Forelimb muscle (tissue), 1 donor: Measurements from ENCODE around the gene NOTCH1. TPM values are rescaled to one million over a fixed set of nuclear protein-coding genes. Genes with fewer than 3 reads are reported as not detected.
"Not testable (repeated sequence)": the region's sequence is repeated elsewhere in the genome, so short reads cannot be mapped to it uniquely, and the experiment has no call there.

ENCODE experiments used
- DNase-seq: peaks from one replicate; pipeline ENCODE4 v3.0.0-alpha.2; 2013; ENCODE audit warnings: low read depth
- polyA plus RNA-seq: library from polyadenylated mRNA; unstranded; fragments of 120-200 nt; gene quantifications from one replicate; pipeline ENCODE4 v1.2.1, GENCODE V29; 2013; ENCODE audit not compliant: insufficient read length

The NOTCH1 gene
- 24.8 TPM for polyA plus RNA-seq

DNA sequence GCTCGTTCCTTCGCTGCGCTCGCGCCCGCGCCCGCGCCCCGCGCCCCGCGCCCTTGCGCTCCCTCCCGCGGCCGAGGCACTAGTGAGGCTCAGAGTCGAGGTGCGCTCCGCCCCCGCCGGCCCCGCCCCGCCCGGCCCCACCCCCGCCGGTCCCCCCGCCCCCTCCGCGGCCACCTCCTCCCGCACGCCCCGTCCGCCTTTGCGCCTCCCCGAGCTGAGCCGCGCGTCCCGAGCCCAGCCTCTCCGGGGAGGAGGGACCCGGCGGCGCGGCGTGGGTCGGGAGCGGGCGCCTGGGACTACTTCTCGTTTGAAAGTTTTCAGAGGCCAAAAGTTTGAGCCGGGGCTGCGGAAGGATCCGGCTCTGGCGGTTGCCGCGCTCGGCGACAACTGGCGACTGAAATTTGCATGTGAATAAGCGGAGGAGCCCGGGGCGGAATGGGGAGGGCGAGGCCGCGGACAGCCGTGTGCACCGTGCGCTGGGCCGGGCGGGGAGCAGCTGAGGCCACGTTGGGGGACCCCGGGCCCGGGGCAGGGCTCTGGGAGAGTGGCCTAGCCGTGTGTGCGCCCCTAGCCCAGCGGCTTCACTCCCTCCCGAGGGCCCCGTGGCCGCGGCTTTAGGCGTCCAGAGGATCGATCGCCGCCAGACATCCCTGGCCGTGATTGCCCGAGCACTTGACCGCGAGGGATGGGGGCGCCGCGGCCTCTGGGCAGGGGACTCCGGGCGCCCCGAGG is at the start of gene NOTCH1:
NOTCH1 (minus strand) TSS at position 84 of the 732 bp plus-strand sequence. CDS start 262 bp downstream, outside the sequence.
- no peak for DNase-seq

DNA sequence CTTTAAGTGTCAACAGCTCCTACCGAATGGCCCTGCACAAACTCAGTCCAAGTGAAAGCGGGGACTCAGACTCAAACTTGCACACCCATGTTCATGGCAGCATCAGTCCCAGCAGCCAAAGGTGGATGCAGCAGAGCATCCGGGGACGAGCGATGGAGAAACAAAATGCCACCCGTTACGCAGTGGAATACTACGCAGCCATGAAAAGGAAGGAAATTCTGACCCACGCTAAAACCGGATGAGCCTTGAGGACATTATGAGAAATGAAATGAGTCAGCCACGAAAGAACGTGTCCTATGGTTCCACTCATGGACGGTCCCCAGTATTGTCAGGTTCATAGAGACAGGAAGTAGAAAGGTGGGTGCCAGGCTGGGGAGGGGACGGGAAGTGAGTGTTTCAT is 48.6 kb upstream of the NOTCH1 start:
- no peak for DNase-seq

DNA sequence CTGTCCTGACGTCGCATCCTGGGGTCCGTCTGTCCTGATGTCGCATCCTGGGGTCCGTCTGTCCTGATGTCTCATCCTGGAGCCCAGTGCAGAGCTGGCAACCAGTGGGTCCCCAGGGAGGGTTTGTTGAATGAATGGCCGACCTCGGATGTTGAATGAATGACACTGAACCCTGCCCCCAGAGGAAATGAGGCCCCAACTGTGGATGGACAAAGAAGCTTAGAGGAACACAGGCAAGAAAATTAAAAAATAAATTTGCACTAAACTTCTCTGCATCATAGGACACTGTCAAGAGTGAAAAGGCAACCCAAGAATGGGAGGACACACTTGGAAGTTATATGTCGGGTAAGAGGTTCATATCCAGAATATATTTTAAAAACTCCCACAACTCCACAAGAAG is 47.7 kb upstream of the NOTCH1 start:
- no peak for DNase-seq

DNA sequence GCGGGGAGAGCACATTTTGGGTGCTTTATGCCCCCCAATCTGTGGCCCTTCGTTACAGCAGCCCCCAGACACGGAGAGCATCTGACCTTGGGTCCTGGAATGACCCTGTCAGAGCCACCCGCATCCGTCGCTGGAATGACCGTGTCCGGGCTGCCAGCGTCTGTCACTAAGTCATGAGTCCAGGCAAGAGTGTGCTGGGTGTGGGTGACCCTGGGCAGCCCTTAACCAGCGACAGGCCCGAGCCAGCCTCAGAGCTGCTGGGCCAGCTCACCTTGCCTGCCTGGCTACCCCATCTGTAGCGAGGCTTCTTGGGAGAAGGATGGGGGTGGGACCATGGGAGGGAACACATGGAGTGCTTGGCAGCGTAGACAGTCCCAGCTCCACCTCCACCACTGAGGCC is 46.8 kb upstream of the NOTCH1 start:
- no peak for DNase-seq

DNA sequence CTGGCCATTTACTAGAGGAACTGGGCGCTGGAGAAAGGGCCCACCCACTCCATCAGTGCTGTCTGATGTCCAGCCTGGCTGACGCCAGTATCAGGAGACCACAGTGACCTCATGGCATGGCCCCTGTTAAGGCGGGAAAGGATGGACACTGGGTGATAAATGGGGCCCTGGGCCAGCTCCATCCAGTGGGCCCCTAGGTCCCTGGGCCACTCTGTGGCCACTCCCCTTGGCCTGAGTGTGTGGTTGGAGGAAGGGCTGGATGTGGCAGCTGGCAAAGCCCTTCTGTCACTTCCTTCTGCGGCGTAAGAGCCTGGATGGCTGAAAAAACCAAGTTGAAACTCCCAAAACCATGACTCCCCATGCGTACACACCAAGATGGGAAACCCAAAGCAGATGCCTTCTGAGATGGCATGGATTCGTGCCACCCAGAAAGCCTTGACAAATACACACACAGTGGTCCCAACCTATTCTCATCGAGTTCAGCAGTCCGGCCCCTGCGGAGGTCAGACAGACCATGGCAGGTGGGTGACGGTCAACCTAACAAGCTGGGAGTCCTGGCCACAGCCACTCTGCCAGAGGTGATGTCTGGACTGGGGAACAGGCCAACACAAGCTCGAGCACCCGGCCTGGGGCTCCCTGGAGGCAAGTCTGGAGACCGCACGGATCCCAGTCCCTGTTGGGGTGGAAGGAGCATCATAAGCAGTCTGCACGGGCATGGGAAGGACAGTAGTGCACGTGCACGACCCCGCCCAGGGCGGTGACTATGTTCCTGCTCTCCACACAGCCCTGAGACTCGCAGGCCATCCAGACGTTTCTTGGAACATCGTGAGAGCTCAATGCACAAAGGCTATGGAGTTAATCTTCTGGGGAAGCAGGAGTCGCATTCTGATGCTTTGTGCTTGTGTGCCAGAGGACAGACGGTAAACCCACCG is 45.2 kb upstream of the NOTCH1 start:
- DNase-seq: no peak

DNA sequence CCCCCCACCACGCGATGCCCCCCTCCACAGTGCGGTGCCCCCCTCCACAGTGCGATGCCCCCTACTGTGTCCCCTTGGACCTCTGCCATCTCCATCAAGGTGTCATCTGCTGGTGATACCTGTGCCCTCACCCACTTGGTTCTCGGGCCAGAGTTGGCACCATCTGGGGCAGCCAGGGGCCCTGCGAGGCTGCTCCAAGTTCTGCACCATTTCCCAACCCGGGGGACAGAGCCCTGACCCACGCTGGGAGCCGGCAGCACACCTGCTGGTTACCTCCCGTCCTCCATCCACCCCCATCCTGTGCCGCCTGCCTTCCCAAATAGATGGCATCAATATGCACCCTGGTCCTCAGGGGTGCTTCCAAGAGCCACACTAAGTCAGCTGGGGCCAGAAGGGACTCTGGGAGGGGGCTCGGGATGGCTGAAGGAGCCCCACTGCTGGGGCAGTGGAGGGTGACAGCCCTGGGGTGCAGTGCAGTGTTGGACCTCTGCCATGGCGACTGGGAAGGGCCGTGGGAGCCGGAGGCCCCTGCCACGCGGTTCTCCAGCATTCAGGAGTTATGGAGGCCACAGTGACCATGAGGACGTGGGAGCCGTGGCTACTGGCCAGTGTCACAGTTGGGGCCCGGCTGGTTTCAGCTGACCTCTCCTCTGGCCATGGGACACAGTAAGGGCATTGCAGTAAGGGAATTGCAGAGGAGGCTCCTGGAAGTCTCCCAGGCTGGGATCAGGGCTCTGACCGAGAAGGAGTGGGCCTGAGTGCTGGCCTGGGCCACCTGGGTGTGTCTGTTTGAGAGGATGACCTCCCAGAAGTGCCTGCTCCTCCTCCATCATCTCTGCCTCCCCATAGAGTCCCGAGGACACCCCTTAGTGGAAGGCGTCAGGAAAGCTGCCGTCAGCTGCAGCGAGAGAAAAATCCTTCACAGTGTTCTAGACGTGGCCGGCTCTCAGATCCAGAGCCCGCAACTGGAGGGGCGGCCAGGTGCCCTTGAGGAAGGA is 44.2 kb upstream of the NOTCH1 start:
- DNase-seq: no peak

DNA sequence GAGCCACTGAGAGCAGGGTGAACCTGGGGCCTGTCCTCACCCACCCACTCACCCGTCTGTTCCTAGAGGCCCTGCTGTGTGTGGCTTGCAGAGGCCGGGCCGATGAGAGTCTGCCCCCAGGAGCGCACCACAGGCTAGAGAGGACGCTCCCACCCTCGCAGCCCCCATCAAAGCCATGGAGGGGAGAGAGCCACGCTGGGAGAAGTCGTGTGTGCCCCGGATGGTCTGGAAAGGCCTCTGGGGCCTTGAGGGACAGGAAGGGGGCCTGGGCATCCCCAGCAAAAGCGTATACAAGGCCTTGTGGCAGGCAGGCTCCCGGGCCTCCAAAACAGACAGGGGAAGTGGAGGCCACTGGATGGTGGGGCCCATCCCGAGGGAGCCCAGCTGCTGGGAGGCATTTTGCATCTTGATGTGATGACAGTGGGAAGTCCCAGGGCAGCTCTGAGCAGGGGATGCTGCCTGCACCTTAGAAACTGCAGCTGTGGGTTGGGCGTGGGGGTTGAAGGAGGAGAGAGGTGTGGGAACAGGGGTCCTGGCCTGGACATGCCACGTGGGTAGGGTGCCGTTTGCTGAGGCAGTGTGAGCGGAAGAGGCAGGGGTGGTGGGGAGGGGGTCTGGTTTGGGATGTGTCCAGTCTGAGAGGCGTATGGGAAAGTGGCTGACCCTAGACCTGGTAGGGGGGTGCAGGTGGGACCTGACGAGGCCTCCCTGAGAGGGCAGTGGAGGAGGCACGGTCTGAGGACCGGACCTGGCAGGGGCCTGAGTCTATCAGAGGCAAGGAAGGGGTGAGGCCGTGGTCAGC is 43.0 kb upstream of the NOTCH1 start:
- no peak for DNase-seq

DNA sequence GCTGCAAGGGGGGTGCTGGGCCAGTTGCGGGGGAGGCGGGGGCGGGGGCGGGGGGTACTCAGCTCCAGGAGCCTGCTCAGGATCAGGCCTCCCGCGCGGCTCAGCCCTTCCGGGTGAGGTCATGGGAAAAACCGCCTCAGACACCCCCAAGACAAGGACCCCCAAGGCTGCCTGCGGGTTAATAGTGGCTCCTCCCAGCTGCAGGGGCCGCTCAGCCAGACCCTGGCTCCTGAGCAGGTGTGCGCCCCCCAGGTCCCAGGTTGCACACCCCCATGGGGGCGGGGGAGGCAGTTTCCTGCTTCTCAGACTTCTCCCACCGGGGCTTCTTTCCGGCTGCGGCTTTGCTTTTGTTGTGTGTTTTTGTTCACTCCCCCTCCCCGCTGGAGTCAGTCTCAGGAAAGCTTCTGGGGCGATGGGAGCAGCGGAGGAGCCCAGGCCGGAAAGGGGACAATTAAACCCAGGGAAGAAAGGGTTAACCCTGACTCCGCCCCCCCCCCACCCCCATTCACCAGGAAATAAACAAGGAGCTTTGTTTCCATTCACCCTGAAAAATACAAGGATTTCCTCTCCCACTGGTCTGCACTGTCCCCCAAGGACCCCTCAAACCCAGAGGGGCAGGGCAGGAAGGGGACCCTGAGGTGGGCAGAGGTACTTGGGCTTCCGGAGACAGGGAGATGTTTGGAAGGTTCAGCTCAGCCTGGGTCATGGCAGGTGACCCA is 42.3 kb upstream of the NOTCH1 start:
- no peak for DNase-seq

DNA sequence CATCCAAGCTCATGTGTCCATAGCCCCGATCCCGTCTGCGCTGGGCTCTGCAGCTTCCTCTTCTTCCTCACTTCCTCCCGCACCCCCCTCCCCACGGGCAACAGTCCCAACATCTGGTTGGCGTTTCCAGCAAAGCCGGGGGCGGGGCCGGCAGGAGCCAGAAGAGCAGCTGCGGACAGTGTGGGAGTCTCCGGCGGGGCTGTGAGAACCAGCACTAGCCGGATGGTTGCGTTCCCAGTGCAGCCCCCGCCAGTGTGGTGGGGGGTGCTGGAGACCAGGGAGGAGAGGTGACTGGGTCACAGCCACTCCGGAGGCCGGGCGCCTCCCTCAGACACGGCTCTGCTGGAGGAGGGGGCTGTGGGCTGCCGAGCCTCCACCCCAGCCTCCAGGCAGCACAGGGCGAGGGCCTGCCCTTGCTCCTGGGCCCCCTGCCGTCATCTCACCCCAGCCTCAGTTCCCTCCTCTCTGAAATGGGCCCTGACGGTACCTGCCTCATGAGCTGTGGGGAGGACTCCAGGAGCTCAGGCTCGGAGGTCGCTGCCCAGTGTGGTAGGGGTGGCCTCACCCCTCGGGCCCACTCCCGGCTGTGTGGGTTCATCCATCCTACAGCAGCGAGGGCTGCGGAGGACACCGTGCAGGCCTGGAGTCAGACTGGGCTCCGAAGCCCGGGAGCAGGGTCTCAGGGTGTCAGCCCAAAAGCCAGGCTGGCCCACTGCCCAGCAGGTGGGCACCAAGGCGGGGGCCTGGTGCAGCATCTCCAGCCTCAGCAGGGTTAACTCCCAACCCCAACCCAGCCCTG is 41.5 kb upstream of the NOTCH1 start:
- peak; percentile 70 for DNase-seq

DNA sequence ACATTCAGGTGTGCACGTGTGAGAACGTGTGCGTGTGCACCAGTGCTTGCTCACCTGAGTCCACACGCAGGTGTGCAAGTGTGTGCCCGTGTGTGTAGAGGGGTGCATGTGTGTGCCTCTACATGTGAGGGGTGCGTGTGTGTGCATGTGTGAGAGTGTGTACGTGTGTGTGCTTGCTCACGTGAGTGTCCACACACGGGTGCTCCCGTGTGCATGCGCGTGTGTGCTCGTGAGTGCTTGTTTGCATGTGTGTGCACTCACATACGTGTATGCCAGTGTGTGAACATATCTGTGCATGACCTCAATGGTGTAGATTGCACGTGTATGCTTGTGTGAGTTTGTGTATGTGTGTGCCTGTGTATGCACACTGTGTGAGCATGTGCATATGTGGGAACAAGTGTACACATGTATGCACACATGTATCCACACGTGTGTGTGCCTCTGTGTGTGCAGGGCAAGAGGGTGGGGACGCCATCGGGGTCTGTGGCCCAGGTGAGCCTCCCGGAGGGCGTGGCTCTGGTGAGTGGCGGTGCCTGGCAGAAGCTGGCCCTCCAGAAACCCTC is 40.6 kb upstream of the NOTCH1 start:
- no peak for DNase-seq

DNA sequence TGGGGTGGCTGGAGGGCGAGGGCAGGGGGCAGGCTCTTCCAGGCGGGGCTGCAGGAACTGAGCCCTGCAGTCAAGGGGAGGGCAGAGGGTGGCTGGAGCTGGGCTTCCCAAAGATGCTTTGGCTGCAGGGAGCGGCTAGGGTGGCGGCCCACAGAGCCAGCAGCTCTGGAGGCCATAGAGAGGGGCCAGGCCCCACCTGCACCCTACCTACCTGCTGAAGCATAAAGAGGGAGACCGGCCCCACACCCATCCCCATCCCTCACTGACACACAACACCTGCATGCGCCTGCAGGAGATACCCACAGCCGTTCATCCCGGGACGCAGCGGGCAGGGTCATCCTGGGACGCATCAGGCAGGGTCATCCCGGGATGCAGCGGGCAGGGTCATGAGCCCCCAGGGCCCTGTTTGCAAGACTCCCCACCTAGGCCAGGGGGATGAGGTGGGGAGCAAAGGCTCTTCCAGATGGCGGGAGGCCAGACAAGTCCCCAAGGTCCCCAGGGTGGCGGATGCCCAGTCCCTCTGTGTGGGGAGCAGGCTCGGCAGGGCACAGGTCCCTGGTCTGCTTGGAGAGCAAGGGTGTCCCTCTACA is 39.8 kb upstream of the NOTCH1 start:
- no peak for DNase-seq

DNA sequence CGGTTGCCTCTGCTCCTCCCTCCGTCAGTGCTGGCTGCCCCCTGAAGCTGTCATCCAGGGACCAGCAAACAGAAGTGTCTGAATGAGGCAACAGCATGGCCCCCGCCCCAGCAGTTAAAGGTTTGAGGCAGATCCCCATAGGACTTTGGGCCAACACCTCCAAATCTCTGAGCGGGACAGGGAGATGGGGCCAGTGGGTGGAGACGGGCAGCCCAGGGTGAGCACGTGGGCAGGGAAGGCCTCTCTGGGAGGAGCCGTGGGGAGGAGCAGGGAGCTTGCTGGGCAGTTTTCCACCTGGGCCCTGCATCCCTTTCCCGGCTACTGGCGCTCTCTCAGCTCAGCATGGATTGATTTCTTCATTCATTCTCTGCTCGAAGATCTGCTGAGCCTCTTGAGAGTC is 39.1 kb upstream of the NOTCH1 start:
- DNase-seq: no peak

DNA sequence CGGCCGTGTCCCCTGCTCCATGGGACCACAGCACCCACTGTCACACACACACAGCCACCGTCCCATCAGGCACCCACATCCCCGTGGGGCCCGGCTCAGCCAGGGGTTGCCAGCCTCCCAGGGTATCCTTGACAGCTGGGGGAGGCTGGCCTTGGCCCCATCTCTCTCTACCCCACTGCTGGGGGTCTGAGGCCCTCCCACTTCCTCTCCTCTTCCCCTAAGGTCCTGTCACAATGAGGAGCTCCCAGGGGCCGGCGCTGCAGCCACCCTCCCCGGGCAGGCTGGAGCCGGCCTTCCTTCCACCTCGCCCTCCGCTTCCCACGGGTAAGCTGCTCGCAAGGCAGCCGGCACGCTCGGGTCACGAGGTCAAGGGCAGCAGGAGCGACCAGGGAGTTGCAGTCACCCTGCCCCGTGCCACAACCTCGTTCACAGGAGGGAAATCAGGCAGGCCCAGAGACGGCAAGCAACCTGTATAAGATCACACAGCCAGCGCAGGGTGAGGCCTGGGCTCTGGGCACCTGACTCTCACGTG is 38.6 kb upstream of the NOTCH1 start:
- no peak for DNase-seq

DNA sequence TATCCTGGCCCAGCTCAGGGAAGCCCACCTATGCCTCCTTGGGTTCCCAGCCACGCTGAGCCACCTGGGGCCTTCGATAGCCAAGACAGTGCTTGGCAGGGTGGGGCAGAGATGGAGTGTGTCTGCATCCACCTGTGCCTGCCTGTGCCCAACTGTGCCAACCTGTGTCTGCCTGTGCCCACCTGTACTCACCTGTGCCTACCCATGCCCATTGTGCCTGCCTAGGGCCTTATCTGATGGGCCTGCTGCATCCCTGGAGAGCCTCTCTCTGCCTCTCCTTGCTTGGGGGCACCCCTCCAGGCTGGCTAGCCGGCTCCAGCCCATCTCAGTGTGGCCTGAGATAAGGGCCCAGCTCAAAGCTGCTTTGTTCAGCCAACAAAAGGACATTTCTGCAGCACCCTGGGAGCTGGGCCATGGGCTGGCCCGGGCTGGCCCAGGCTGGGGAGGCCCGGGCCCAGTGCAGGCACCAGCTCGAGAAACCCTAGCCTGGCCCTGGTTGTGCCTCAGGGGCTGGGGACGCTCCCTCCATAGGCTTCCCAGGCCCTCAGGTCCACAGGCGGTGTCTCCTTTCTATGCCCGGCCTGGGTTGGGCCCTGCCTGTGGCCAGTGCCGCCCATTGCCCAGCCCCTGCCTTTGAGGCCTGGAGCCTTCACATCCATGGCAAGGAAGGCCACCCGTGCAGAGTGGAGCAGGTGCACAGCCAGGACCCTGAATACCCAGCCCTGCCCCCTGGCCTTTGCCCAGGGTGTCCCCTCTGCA is 37.3 kb upstream of the NOTCH1 start:
- DNase-seq: no peak

DNA sequence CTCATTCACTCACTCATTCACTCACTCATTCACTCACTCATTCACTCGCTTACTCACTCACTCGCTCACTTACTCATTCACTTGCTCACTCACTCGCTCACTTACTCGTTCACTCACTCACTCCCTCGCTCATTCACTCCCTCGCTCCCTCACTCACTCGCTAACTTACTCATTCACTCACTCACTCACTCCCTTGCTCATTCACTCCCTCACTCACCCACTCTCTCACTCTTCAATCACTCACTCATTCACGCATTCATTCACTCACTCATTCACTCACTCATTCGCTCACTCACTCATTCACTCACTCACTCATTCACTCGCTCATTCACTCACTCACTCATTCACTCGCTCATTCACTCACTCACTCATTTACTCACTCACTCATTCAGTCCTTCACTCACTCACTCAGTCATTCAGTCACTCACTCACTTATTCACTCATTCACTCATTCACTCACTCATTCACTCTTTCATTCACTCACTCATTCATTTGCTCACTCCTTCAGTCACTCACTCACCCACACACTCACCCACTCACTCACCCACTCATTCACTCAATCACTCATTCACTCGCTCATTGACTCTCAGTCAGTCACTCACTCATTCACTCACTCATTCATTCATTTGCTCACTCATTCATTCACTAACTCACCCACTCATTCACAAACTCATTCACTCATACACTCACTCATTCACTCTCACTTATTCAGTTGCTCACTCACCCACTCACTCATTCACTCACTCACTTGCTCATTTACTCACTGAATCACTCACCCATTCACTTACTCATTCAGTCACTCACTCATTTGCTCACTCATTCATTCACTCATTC is 36.0 kb upstream of the NOTCH1 start:
- no peak for DNase-seq

DNA sequence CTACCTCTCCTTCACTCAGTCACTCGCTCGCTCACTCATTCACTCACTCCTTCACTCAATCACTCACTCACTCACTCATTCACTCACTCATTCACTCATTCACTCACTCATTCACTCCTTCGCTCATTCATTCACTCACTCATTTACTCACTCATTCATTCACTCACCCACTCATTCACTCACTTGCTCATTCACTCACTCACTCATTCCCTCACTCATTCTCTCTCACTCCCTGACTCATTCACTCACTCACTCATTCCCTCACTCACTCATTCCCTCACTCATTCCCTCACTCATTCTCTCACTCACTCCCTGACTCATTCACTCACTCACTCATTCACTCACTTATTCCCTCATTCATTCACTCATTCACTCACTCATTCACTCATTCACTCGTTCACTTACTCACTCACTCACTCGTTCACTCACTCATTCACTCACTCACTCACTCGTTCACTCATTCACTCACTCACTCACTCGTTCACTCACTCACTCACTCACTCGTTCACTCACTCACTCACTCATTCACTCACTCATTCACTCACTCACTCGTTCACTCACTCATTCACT is 33.9 kb upstream of the NOTCH1 start:
- not testable (repeated sequence) for DNase-seq
